PFSK-1 (cell line): ENCODE measurements around the gene DLL1.

Experiments
- FOXP2 ChIP-seq: optimal IDR thresholded peaks from 2 replicates; pipeline ENCODE3; 2011; ENCODE audit warnings: borderline replicate concordance, control low read depth, inconsistent platforms; ENCODE audit not compliant: insufficient read depth; ENCODE audit errors: extremely low read length, extremely low read depth
- POLR2AphosphoS5 ChIP-seq: IDR thresholded peaks from 2 replicates; pipeline ENCODE4 v1.6.1; 2012; ENCODE audit warnings: low read depth, mild to moderate bottlenecking, control low read depth, low read length, moderate library complexity
- SIN3A ChIP-seq: IDR thresholded peaks from 2 replicates; pipeline ENCODE4 v1.6.1; 2012; ENCODE audit warnings: mild to moderate bottlenecking, low read length, moderate library complexity, borderline replicate concordance; ENCODE audit not compliant: insufficient read depth
- TAF1 ChIP-seq: IDR thresholded peaks from 2 replicates; pipeline ENCODE4 v1.6.1; 2012; ENCODE audit warnings: low read length, control low read depth, borderline replicate concordance; ENCODE audit not compliant: insufficient read depth
- TF ChIP-seq, protein P1 (sequence below), 2 experiments: IDR thresholded peaks; 2 replicates each; pipeline versions ENCODE4 v1.6.1 to v1.8.0; 2011 to 2012; ENCODE audit warnings: low read depth in 2 of 2, low read length in 2 of 2, control low read depth in 1 of 2, inconsistent platforms in 1 of 2, mild to moderate bottlenecking in 1 of 2, moderate library complexity in 1 of 2; ENCODE audit not compliant: insufficient read depth in 1 of 2

Gene DLL1

DNA sequence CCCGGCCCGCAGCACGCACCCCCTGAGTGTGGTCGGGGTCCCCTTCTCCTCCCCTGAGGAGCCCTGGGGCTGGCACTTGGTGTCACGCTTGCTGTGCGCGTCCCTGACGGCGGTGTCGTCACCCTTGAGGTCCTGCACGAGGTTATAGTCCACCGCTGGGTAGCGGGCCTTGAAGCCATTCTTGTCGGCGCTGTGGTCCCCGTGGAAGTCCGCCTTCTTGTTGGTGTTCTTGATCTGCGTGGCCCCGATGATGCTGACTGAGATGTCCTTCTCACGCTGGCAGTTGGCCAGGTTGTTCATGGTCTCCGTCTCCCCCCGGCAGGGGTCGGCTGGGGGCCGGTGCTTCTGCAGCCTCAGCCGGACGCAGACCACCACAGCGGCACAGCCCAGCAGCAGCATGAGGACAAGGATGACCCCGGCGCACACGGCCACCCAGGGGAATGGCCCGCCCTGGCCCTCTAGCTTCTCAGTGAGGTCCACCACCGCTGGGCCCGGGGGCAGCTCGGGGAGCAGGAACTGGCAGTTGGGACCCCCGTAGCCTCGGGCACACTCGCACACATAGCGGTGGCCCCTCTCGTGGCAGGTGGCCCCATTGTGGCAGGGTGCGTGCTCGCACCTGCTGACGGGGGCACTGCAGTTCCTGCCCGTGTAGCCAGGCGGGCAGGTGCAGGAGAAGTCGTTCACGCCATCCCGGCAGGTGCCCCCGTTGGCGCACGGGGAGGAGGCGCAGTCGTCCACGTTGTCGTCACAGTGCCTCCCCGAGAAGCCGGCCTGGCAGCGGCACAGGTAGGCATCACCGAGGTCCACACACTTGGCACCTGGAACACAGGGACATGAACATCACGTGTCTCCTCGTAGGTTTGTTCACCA lies 7.4 kb downstream of the DLL1 start:
- no peak for TF ChIP-seq POLR2AphosphoS5
- no peak for TF ChIP-seq FOXP2
- TF ChIP-seq, protein P1, sequence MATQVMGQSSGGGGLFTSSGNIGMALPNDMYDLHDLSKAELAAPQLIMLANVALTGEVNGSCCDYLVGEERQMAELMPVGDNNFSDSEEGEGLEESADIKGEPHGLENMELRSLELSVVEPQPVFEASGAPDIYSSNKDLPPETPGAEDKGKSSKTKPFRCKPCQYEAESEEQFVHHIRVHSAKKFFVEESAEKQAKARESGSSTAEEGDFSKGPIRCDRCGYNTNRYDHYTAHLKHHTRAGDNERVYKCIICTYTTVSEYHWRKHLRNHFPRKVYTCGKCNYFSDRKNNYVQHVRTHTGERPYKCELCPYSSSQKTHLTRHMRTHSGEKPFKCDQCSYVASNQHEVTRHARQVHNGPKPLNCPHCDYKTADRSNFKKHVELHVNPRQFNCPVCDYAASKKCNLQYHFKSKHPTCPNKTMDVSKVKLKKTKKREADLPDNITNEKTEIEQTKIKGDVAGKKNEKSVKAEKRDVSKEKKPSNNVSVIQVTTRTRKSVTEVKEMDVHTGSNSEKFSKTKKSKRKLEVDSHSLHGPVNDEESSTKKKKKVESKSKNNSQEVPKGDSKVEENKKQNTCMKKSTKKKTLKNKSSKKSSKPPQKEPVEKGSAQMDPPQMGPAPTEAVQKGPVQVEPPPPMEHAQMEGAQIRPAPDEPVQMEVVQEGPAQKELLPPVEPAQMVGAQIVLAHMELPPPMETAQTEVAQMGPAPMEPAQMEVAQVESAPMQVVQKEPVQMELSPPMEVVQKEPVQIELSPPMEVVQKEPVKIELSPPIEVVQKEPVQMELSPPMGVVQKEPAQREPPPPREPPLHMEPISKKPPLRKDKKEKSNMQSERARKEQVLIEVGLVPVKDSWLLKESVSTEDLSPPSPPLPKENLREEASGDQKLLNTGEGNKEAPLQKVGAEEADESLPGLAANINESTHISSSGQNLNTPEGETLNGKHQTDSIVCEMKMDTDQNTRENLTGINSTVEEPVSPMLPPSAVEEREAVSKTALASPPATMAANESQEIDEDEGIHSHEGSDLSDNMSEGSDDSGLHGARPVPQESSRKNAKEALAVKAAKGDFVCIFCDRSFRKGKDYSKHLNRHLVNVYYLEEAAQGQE (IDR thresholded peaks at IDR 0.05; ENCODE audit: insufficient read depth in 1 of 2, low read depth in 2 of 2, low read length in 2 of 2): no peak
- TF ChIP-seq TAF1: no peak
- no peak for TF ChIP-seq SIN3A

DNA sequence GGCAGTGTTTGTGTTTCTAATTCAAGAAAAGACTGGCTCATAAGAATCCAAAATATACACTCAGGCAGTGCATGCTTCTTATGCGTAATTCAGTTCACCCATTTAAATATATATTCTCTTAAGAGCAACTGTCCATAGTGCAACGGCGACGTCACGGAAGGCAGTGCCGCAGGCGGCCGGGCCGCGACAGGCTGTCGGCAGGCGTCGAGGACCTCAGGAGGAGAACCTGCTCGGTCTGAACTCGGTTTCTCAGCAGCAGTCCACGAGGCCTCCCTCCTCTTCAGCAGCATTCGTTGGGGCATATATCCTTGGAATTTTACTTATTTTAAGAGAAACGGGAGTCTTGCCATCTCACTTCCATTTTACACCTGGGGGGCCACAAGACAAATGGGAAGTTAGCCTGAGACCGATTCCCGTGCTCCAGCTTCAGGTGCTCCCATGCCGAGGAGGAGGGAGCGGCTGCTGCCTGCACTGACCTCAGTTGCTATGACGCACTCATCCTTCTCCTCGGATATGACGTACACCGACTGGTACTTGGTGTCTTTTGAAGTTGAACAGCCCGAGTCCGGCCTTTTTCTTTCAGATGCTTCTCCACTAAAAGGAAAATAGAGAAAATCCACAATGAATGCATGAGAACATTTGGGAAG lies 8.2 kb downstream of the DLL1 start:
- TF ChIP-seq, protein P1 (IDR thresholded peaks at IDR 0.05; ENCODE audit: insufficient read depth in 1 of 2, low read depth in 2 of 2, low read length in 2 of 2): no peak

DNA sequence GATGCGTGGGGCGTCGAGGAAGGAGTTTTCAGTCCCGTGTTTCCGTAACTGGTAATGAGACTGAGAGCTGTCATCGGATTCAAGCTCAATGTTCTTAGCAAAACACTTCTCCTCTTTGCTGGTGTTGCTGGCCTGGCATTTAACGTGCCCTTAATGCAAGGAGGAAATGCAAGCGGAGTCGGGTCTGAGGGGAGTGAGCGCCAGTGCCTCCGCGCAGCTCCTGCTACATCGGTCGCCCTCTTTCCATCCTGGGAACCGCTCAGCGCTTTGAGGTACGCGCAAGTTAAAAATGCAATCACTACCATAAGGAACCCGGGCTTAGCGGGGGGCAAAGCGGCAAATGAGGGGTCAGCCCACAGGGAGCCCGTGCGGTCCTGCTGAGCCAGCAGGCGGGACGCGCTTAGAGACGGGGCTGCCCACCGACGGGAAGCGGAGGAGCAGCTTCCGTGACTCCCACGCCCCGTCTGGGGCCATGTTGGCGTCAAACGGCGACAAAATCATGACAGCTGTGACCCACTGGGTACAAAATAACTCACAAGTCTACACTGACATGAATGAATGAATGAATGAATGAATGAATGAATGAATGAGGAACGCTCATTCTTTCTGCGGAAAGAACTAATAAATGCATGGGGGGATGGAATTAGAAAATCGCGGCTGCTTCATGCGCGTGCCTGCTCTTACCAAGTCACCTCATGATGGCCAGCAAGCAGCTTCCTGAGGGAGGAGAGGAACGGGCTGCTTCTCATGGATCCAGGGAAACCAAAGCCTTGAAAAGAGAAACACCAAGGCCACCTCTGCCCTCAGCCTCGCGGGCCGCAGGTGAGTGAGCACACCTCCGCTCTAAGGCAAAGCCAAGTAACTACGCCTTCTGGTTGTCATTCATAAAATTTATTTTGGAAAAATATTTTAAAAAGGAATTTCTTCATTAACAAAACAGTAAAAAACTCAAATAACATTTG lies 9.3 kb downstream of the DLL1 start:
- no peak for TF ChIP-seq TAF1
- no peak for TF ChIP-seq POLR2AphosphoS5
- TF ChIP-seq, protein P1 (IDR thresholded peaks at IDR 0.05; ENCODE audit: insufficient read depth in 1 of 2, low read depth in 2 of 2, low read length in 2 of 2): no peak
- TF ChIP-seq FOXP2: no peak
- TF ChIP-seq SIN3A: no peak

DNA sequence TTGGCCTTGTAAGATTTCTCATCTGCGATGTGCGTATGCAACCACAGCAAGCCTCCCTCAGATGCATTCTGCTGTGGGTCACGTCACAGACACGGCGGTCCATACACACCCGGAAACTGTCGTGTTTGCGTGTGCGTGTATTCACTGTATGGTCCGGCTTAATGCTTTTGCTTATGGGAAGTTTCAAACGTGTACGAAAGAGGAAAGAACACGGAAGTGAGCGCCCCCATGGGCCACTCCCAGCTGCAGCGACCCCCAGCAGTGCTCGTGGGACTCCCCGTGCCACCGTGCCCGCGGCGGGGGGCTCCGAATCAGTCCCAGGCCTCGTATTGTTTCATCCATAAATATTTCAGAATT lies 10.2 kb downstream of the DLL1 start:
- TF ChIP-seq TAF1 (no peak), SIN3A (no peak), FOXP2 (no peak), POLR2AphosphoS5 (no peak)
- TF ChIP-seq, protein P1 (IDR thresholded peaks at IDR 0.05; ENCODE audit: insufficient read depth in 1 of 2, low read depth in 2 of 2, low read length in 2 of 2): no peak
